Right kidney (tissue), 1 donor: ENCODE data around the gene CNPY4.

Experiments used
- DNase-seq: peaks from one replicate; pipeline ENCODE4 v3.0.0-alpha.2; 2016

CNPY4 gene

GRCh38 chr7:100166970-100167911 is 47.8 kb downstream of the CNPY4 start:
- no peak for DNase-seq

DNA sequence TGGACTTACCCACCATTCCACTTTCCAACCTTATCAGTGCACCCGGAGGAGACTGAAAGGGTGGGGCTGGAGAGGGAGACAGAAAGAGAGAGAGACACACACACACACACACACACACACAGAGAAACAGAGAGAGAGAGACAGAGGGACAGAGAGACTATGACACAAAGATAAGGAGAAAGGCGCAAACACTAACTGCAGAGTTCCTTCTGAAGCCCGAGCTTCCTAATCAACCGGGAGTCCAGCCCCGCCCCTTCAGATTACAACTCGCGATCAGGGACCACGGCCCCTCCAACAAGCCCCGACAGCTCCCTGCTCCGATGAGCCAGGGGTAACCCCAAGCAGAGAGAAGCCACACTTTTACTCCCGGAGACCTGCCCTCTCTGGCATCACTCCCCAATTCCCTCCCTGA is 48.5 kb downstream of the CNPY4 start:
- no peak for DNase-seq

DNA sequence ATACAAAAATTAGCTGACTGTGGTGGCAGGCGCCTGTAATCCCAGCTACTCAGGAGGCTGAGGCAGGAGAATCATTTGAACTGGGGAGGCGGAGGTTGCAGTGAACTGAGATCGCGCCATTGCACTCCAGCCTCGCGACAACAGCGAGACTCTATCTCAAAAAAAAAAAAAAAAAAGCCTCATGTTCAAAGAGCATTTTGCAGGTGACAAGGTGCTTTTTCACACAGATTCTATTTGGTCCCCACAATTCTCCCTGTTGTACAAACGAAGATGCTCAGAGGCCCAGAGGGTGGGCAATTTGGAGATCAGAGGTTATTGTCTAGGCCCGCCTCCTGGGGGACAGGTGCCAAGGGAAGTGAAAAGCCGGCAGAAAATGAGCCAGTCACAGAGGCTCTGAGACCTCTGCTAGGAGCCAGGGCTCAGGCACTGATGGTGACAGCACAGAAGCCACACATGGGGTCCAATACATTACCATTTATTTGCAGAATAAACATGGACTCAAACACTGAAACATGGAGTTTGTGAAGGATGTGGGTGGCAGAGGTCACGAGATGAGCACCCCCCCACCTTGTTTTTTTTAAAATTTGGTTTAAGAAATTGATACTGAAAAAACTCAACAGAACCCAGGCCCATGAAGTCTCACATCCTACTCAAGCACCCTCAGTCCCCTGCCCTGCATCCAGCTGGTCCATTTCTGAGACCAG is 49.9 kb downstream of the CNPY4 start:
- DNase-seq, result no peak

DNA sequence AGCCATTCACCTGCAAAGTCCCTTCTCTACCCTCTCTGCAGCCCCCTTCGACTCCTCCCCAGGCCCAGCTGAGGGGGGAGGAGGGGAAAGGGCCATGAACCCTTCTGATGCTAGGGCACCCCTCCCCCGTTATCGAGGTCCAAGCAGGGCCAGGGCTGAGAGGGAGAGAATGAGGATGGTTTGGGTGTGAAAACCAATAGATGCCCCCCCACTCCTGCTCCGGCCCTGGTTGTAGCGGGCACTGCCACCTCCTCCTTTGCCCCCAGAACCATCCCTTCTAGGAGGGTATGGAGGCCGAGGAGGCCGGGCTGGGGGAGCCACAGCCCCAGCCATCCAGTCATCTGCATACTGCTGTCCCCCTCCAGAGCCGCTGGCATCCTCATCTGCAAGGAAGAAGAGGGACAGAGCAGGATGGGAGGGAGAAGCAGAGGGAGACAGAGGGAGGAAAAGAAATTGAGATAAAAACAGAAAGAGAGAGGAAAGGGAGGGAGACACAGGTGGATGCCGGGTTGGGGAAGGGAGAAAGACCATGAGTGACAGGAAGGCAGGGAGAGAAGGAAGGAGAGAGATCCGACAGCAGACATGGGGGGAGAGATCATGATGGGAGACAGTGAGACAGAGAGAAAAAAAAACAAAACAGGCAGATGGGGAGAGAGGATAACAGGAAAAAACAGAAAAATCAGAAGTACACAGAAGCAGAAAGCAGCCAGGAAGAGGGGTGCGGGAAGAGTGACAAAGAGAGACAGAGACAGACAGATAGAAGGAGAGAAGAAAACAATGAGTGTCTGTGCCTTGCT is 50.9 kb downstream of the CNPY4 start:
- no peak for DNase-seq

DNA sequence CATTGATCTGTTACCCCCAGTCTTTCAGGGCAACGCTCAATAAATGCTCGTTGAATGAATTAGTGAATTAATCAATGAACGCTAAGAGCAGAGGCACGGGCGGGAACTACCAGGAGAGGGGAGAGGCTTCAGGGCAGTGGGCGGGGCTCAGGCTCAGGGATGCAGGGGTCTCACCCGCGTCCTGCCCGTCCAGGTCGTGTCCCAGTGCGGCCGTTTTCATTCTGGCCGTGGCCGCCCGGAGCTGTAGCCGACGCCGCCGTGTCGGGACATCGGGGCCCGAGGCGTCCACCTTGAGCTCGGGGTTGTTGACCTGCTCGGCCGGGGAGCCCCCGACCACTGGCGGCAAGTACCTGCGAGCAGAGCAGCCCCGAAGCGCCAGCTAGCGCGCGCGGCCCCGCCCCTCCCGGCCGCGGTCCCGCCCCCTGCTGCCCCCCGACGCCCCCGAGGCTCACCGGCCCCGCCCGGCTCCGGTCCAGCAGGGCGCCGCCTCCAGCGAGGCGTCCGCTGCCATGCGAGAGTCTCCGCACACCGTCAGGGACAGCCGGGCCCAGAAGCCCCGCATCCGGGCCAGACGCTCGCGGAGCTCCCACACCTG is 51.8 kb downstream of the CNPY4 start:
- no peak for DNase-seq

DNA sequence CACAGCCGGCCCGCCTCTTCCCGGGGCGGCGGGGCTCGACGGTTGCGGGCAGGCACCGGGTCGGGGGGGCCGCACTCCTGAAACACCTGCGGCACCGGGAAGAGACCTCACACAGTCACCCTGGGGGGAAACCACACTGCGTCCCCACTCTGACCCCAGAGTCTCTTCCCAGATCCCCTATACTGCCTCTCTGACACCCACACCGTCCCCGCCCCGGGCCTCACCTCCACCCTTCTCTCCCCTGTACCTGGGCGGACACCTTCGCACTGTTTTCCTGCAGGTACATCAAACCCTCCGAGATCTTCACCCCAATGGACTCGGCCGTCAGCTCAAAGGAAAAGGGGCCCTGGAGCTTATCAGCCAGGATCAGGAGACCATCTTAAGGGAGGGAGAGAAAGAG is 52.4 kb downstream of the CNPY4 start:
- no peak for DNase-seq

DNA sequence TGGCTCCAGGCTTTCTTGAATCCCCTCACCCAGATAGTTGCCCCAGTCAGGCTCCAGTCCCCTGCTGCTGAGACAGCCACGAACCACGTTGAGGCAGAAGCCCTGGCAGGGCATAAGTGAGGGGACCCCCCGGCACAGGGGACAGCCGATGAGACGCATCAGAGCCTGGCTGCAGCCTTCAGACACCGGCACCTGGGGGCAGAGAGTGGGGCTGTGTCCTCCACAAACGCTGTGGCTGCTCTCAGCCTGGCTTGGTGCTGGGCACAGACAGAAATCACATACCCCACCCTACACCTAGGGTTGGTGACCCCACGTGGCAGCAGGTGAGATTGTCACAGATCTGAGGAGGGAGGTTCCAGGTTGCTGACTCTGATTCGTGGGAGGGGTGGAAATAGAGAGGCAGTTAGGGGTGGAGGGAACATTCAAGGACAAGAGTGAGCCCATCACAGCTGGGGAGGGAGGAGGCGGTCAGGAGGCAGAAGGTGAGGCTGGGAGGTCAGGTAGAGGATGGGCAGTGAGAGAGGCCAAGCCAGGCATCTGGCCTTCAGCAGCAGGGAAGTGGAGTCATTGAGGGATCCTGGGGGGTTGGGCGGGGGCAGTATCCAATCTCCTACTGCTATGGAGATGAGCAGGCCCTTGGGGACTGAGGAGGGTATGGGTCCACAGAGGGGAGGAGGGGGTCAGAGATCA is 54.5 kb downstream of the CNPY4 start:
- no peak for DNase-seq

DNA sequence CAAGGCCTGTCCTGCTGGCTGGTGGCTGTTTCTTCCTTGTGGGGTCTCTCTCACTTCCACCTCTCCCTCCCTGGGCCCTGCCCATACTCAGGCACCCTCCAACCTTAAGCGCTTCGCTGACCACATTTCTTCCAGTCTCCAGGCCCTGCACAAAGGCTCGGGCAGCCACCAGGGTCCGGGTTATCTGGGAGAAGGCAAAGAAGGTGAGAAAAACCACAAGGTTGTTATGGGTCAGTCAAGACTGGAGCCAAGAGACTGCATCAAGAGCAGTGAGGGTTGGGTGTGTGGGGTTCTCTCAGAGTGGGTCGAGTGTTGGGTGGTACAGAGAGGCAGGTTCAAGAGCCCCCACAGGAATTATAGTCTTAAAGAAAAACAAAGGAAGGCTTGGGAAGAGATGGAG is 55.1 kb downstream of the CNPY4 start:
- DNase-seq, result no peak
